Forelimb muscle (tissue), 1 donor: ENCODE measurements around the gene COTL1. TPM values are rescaled to one million over a fixed set of nuclear protein-coding genes. Genes with fewer than 3 reads are reported as not detected.
"Not testable (repeated sequence)": the region's sequence is repeated elsewhere in the genome, so short reads cannot be mapped to it uniquely, and the experiment has no call there.

Source experiments
- DNase-seq: peaks from one replicate; pipeline ENCODE4 v3.0.0-alpha.2; 2013; ENCODE audit warnings: low read depth
- polyA plus RNA-seq: library from polyadenylated mRNA; unstranded; fragments of 120-200 nt; gene quantifications from one replicate; pipeline ENCODE4 v1.2.1, GENCODE V29; 2013; ENCODE audit not compliant: insufficient read length

Gene COTL1
- polyA plus RNA-seq, 1 donor = 21.5 TPM

GRCh38 chr16:84570739-84571403 lies 47.0 kb downstream of the COTL1 start:
- DNase-seq = peak; percentile 83

GRCh38 chr16:84569382-84569987 lies 48.4 kb downstream of the COTL1 start:
- DNase-seq = no peak

- no peak for DNase-seq
Measured at GRCh38 chr16:84568066-84568465, 49.8 kb downstream of the COTL1 start.

GRCh38 chr16:84567286-84567962 lies 50.5 kb downstream of the COTL1 start:
- no peak for DNase-seq

GRCh38 chr16:84566545-84567257 lies 51.2 kb downstream of the COTL1 start:
- no peak for DNase-seq

- no peak for DNase-seq
Measured at GRCh38 chr16:84565669-84566495, 52.0 kb downstream of the COTL1 start.

- DNase-seq = peak; percentile 66
Measured at GRCh38 chr16:84563786-84564420, 54.0 kb downstream of the COTL1 start.

GRCh38 chr16:84563064-84563715 lies 54.7 kb downstream of the COTL1 start:
- DNase-seq = no peak

GRCh38 chr16:84562174-84562815 lies 55.6 kb downstream of the COTL1 start:
- DNase-seq = no peak

- no peak for DNase-seq
Measured at GRCh38 chr16:84561291-84561690, 56.6 kb downstream of the COTL1 start.

- DNase-seq = no peak
Measured at GRCh38 chr16:84560269-84560668, 57.6 kb downstream of the COTL1 start.

- DNase-seq = no peak
Measured at GRCh38 chr16:84559311-84559932, 58.5 kb downstream of the COTL1 start.

GRCh38 chr16:84558850-84559249 lies 59.0 kb downstream of the COTL1 start:
- DNase-seq = not testable (repeated sequence)

- no peak for DNase-seq
Measured at GRCh38 chr16:84557504-84557903, 60.4 kb downstream of the COTL1 start.

- DNase-seq = no peak
Measured at GRCh38 chr16:84557059-84557458, 60.8 kb downstream of the COTL1 start.

- DNase-seq = no peak
Measured at GRCh38 chr16:84555418-84556196, 62.3 kb downstream of the COTL1 start.

GRCh38 chr16:84554627-84555328 lies 63.1 kb downstream of the COTL1 start:
- no peak for DNase-seq

- no peak for DNase-seq
Measured at GRCh38 chr16:84553873-84554399, 63.9 kb downstream of the COTL1 start.
